Activated CD4-positive, alpha-beta T cell treated with anti-CD3 and anti-CD28 coated beads, Interleukin-2, amount 50 U/mL, for 48 hours (primary cell): ENCODE measurements around the gene DDX56.
"Not testable (repeated sequence)": the region's sequence is repeated elsewhere in the genome, so short reads cannot be mapped to it uniquely, and the experiment has no call there.

Experiments used
- DNase-seq, 2 experiments: peaks; one replicate each; pipeline ENCODE4 v3.0.0-alpha.2; 2020

DDX56 gene

GRCh38 chr7:44573464-44574286 is at the start of gene DDX56:
Gene DDX56 (minus strand): TSS chr7:44573908. CDS start chr7:44573895, 13 bp downstream.
- DNase-seq = peak; percentile 95 to 96

GRCh38 chr7:44622342-44623151 is 48.8 kb upstream of the DDX56 start:
- DNase-seq = peak; percentile 45 to 64

GRCh38 chr7:44621750-44622103 is 48.0 kb upstream of the DDX56 start:
- no peak for DNase-seq

- no peak for DNase-seq
Measured at GRCh38 chr7:44621034-44621749, 47.5 kb upstream of the DDX56 start.

- DNase-seq = no peak
Measured at GRCh38 chr7:44618753-44619152, 45.0 kb upstream of the DDX56 start.

- DNase-seq = no peak
Measured at GRCh38 chr7:44618045-44618444, 44.3 kb upstream of the DDX56 start.

GRCh38 chr7:44617225-44617890 is 43.6 kb upstream of the DDX56 start:
- DNase-seq = peak; percentile 39 to 49

GRCh38 chr7:44616545-44616944 is 42.8 kb upstream of the DDX56 start:
- DNase-seq = no peak

- DNase-seq = no peak
Measured at GRCh38 chr7:44615793-44616192, 42.1 kb upstream of the DDX56 start.

GRCh38 chr7:44615149-44615611 is 41.5 kb upstream of the DDX56 start:
- no peak for DNase-seq

- DNase-seq = no peak
Measured at GRCh38 chr7:44609829-44610228, 36.1 kb upstream of the DDX56 start.

GRCh38 chr7:44608916-44609648 is 35.4 kb upstream of the DDX56 start:
- DNase-seq = no peak

GRCh38 chr7:44607141-44608068 is 33.7 kb upstream of the DDX56 start:
- no peak for DNase-seq

- peak; percentile 99 to 100 for DNase-seq
Measured at GRCh38 chr7:44606341-44607140, 32.8 kb upstream of the DDX56 start, which contains the start of gene OGDH. Gene OGDH (plus strand): TSS chr7:44606627. CDS start chr7:44624344, 17,717 bp downstream.

- no peak for DNase-seq
Measured at GRCh38 chr7:44604941-44605340, 31.2 kb upstream of the DDX56 start.

GRCh38 chr7:44603193-44603592 is 29.5 kb upstream of the DDX56 start:
- no peak for DNase-seq

- DNase-seq = no peak
Measured at GRCh38 chr7:44602576-44602910, 28.8 kb upstream of the DDX56 start.

GRCh38 chr7:44599222-44599621 is 25.5 kb upstream of the DDX56 start:
- DNase-seq = no peak

- DNase-seq = not testable (repeated sequence)
Measured at GRCh38 chr7:44597181-44597580, 23.5 kb upstream of the DDX56 start.
